Stimulated activated CD8-positive, alpha-beta memory T cell treated with anti-CD3 and anti-CD28 coated beads, Interleukin-12 subunit alpha, Interleukin-12 subunit beta, amount 100 ng/mL, for 1 hour (primary cell): ENCODE data around the gene CNGA1.
"Not testable (repeated sequence)": the region's sequence is repeated elsewhere in the genome, so short reads cannot be mapped to it uniquely, and the experiment has no call there.

Source experiments
- DNase-seq: peaks from one replicate; pipeline ENCODE4 v3.0.0-alpha.2; 2020; ENCODE audit warnings: low read depth

The CNGA1 gene

DNA sequence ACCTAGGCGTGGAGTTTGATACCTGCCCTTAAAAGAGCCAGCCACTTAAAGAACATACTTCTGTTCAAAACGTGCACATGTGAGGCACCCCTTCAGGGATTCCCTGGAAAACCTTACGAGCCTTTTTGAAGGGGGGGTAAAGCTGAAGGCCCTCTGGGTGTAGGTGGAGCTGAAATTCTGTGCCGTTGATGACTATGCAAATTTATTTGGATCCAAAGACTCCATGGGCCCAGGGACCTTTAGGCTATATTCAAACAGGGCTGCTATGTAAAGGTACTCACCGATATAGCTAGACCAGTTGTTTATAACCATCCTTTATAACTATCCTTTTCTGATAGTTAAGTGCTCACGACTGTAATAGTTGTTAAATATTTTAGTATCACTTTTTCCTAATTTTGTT is 61.8 kb downstream of the CNGA1 start:
- DNase-seq = no peak

DNA sequence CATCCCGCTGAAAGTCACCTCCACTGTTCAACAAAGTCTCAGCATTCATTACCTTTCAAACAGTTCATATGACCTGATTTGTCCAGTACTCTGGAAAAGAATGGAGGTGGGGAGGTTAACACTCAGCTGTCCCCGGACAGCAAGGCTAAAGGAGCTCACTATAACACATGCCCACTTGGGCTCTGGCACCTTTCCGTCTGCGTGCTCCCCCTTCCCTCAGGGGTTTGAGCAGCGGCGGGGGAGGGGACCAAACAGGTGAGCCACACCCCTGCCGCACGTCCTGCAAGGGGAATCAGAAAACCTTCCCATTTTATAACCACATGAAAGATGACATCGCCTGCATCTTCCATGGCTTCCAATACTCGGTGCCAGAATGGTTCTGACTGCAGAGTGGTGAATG is 62.2 kb downstream of the CNGA1 start:
- no peak for DNase-seq

DNA sequence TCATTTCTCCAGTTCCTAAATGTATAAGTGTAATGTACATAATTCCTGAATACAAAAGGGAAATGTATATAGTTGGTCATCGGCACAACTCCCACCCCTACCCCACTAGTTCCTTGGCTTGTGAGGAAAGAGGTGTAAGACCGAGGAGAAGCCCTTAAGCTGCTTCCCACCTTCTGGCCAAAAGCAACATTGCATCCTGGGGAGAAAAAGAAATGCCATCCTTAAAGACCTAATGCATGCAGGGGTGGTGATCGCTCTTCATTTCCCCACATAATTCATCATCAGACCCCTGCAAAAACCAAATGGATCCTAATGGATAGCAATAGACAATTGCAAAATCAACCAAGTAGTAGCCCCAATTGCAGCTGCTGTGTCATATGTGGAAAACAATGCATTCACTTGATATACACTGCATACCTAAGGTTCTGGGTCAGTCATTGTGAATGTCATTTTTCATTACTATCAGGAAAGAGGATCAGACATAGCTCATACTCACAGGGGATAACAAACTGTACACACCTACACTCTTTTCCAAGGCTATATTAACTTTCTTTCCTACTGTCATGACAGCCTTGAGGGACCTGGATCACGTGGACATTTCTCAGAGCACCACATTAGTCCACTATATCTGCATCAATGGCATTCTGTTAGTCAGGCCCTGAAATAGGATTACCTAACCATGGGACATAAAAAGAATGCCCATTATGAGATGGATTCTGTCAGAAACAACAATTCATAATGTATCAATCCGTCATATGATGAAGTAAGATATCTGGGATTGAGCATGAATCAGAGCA is 70.4 kb downstream of the CNGA1 start:
- DNase-seq = no peak

DNA sequence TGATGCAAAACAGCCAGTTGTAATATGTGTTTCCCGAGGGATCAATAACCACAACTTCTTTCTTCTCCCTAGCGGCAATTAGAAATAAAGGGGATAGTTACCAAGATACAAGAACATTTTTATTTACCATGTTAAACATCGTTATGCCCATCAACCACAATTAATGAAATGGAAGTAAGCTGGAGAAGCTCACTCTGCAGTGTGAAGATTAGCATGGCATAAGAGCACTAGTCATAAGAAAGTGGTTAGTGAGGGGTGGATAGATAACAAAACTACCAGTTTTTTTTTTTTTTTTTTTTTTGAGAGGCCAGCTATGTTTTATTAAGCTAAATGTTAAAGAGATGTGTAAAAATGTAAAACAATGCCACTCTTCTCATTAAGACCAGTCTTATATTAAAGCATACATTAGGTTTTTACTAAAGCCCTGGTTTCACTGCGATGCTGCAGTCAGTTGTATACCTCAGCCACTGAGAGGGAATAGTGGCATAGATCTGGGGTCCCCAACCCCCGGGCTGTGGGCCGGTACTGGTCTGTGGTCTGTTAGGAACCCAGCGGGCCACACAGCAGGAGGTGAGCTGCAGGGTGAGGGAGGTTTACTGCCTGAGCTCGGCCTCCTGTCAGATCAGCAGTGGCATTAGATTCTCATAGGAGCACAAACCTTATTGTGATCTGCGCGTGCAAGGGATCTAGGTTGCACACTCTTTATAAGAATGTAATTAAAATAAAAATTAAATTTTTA is 74.2 kb downstream of the CNGA1 start:
- no peak for DNase-seq

DNA sequence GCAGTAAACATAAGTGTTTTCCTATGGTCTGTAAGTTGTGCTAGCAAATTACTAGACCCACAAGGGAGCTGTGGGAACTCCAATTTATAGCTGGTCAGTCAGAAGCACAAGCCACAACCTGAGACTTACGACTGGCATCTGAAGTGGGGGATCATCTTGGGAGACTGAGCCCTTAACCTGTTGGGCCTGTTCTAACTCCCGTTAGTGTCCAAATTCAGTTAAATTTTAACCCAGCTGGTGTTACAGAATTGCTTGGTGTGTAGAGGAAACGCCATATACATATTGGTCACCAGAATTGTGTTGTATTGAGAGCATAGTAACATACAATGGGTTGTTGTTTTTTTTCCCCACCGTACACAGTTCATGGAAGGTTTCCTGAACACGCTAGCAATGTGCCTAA is 77.0 kb downstream of the CNGA1 start:
- DNase-seq = no peak

DNA sequence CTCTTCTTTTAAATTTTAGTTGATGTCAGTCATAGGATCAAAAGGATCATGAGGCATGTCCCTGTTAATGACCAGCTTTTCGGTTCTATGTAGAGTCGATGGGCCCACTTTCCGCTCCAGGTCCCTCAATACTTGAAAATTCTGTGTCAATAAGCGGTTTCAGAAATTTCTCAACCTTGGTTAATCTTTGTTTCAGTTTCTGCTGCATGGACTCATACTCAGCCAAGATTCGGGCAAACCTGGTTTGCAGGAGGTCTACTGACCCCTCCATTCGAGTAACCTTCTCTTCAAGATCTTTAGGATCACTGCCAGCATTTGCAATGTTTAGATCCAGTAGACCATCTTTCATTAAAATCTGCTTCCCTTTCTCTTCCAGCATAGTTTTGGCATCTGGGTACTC is 80.1 kb downstream of the CNGA1 start:
- DNase-seq = no peak

DNA sequence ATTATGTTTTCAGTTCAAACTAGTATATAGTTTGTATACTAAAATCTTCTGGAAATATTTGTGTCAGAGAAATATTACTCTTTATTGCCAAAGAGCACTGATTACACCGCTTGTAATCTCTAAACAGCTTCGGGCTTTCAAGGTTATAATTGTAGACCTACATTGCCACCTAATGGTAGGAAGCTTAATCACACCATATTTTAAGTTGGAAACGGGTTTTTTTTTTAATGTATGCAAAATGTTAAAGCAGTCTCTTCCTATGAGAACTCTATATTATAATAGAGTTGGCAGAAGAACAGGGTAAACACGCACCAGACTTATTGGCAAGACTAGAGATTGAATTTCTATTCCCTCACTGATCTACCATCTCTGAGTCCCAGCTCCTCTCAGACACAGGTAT is 82.6 kb downstream of the CNGA1 start:
- no peak for DNase-seq

DNA sequence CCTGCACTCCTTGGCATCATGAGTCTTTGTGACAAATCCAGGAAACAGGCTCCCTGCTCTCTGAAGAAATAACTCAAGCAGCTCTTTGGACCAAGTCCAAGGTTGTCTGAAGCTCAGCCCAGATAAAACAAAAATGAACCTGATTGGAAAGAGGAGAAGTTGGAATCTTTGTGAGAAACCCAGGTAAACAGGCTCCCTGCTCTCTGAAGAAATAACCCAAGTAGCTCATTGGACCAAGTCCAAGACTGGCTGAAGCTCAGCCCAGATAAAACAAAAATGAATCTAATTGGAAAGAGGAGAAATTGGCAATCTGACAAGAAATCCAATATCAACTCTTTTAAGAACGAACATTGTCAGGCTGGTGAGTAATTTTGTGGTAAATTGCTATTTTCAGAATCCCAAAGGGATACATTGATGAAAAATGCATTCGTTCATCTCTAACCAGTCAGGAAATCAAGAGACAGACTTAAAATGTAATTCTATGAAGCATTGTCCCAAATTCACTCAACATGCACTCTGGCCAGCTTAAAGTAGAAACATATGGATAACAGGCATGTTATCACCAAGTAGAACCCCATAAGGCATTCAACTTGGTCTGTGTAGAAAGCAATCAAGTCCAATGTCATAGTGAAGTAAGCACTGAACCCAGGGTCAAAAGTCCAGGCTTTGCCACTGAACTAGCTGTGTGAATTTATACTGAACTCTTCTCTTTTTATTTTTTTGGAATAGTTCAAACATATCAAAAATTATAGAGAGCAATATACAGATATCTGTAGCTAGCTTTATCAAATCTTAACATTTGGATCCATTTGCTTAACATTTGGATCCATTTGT is 85.3 kb downstream of the CNGA1 start:
- no peak for DNase-seq

DNA sequence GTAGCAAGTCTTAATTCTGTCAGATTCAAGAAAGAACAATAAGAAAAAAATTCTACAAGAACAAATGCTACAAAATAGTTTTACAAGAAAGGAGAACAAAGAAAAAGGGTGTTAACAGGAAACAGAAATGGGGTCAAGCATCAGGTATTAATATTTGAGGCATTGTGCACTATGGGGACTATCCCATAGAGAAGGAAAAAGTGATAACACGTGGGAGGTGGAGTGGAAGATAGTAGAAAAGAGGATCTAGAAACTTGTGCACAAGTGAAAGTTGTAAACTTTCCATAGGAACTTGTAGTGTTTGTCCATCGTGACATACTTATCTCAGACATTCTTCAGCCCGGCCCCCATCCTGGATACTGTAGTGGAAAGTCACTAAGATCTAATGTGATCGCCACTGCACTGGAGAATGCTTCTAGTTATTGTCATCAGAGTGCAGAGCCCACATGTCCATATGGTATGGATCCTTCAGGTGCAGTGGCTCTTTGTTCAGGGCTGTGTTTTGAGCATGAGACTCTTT is 86.7 kb downstream of the CNGA1 start:
- no peak for DNase-seq

DNA sequence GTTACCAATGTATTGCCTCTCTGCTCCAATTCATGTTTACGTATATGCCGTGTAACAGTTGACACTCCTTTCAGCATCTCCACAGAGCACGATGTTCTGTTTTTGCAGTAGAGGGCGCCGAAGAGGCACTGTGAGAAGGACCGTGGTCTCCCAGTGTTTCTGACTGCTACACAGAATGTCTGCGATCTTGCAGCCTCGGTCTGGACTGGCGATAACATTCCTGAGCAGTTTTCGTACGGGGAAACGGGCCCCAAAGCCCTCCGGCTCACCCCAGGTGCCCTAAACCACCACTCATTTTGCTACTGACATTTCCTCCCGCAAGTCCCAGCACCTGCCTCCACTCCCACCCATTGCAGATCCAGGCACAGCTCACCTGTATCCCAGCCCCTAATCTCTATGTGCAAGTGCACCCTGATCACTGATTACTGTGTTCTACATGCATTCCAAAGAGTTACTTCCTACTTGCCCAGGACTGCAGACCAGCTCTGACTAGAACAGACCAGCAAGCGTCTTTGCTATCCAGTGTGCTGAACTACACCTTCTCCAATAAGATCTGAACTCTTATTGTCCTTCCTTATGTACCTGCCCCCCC is 89.7 kb downstream of the CNGA1 start:
- peak; percentile 12 for DNase-seq

DNA sequence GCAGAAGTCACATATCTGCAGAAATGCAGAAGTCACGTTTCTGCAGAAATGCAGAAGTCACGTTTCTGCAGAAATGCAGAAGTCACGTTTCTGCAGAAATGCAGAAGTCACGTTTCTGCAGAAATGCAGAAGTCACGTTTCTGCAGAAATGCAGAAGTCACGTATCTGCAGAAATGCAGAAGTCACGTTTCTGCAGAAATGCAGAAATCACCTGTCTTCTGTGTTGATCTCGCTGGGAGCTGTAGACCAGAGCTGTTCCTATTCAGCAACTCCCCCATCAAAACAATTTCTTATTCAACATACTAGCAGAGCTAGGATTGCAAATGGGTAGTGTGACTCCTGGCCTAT is 93.2 kb downstream of the CNGA1 start:
- not testable (repeated sequence) for DNase-seq

DNA sequence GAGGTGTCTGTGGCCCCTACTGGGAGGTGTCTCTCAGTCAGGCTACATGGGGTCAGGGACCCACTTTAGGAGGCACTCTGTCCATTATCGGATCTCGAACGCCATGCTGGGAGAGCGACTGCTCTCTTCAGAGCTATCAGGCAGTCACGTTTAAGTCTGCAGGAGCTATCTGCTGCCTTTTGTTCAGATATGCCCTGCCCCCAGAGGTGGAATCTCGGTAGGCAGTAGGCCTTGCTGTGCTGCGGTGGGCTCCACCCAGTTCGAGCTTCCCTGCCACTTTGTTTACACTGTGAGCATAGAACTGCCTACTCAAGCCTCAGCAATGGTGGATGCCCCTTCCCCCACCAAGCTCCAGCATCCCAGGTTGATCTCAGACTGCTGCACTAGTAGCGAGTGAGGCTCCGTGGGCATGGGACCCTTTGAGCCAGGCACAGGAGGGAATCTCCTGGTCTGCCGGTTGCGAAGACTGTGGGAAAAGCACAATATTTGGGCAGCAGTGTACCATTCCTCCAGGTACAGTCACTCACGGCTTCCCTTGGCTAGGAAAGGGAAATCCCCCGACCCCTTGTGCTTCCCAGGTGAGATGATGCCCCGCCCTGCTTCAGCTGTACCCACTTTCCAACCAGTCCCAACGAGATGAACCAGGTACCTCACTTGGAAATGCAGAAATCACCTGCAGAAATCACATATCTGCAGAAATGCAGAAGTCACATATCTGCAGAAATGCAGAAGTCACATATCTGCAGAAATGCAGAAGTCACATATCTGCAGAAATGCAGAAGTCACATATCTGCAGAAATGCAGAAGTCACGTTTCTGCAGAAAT is 93.8 kb downstream of the CNGA1 start:
- DNase-seq = not testable (repeated sequence)

DNA sequence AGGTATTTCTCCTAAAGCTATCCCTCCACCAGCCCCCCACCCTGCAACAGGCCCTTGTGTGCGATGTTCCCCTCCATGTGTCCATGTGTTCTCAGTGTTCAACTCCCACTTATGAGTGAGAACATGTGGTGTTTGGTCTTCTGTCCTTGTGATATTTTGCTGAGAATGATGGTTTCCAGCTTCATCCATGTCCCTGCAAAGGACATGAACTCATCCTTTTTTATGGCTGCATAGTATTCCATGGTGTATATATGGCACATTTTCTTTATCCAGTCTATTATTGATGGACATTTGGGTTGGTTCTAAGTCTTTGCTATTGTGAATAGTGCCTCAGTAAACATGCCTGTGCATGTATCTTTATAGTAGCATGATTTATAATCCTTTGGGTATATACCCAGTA is 99.3 kb downstream of the CNGA1 start:
- DNase-seq = not testable (repeated sequence)

DNA sequence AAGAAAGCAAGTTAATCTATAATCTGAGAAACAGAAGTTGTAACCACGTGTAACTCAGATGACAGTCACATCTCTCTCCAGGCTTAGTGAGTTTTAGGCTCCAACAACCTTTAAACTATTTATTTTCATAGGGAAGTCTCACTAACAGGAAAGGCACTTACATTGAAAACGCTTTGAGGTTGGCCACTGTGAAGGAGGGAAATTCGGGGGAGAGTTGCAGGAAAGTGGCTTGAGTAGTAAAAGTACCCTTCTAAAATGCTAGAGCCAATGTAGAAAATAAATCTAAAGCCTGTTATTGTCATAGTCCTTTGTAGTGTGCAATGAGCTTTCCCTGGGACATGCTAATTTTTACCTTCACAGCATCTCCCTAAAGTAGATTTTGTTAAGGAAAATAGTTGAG is 101.1 kb downstream of the CNGA1 start:
- DNase-seq = no peak

DNA sequence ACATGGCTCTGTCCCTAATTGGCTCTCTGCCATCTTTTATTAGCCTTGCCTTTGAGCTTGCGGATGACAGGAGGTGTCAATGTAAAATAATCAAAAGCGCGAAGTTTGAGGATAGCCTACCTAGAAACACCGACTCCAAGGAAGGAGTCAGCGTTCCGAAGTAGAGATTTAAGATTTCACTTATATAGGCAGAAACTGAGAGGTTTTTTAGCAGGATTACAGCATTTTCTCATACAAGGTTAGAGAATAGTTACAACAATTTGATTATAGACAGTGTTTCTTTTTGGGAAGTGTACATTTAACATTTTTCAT is 101.6 kb downstream of the CNGA1 start:
- no peak for DNase-seq

DNA sequence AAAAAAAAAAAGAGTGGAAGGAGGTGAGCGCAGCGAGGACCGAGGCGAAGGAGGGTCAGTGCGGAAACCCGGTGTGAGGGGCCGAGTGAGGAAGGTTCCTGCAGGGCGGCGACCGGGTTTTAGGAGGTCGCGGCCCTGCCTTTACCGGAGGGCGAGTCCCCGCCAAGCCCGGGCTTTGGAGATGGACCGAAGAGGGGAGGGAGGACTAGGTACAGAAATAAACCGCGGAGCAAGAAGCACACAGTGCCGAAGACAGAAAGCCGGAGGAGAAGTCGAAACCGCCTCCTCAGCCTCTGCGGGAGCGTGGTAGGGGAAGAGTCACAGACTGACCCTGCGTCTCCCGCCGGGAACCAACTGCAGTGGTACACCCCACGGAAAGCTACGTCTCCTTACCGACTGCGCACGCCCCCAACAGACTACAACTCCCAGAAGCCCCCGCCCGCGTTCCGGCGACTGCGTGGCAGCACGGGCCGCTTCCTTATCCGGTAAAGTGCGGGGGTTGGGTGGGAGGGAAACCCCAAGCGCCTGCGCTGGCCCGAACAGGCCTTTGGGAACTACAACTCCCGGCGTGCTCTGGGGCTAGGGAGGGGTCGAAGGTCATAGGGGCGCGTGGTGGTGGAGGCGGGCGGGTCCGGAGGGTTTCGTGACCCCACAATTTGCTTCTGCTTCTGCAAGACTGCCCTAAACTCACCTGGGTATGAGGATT is 102.1 kb downstream of the CNGA1 start, which contains the start of gene NFXL1:
Gene NFXL1, minus strand, starts transcription at position 364 of the 706 bp plus-strand sequence. CDS start 380 bp downstream, outside the sequence.
- DNase-seq = peak; percentile 94

DNA sequence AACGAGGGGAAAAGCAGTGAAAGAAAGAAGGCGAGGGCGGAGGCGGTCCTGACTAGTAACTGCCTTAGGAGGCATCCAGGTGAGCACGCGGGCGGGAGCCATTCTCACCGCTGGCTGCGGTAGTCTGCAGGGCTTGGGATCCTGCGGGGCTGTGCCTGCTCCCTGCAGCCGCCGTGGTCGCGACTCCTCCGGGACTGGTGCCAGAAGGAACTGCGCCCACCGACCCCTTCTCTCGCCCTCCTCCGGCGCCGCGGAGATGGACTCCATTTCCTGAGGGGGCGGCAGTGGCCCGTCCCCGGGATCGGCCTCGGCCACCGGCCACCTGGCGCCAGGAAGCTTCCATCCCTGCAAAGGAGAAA is 102.6 kb downstream of the CNGA1 start:
- DNase-seq = no peak

DNA sequence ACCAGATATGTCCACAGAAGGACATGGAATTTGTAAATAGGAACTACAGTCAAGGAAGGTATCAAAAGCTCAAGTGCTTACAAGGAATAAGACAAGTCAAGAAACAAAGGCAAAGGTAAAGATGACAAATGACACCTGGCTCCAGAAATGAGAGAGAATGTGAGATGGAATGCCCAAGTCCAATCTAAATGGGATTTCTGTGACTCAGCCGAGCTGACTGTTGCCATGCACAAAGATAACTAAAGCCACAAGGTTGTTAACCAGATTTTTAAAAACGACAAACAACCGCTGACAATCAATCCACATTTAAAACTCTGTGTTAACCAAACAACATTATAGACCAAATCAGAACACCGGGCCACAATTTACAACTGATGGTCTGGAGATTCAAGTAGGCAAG is 103.2 kb downstream of the CNGA1 start:
- no peak for DNase-seq

DNA sequence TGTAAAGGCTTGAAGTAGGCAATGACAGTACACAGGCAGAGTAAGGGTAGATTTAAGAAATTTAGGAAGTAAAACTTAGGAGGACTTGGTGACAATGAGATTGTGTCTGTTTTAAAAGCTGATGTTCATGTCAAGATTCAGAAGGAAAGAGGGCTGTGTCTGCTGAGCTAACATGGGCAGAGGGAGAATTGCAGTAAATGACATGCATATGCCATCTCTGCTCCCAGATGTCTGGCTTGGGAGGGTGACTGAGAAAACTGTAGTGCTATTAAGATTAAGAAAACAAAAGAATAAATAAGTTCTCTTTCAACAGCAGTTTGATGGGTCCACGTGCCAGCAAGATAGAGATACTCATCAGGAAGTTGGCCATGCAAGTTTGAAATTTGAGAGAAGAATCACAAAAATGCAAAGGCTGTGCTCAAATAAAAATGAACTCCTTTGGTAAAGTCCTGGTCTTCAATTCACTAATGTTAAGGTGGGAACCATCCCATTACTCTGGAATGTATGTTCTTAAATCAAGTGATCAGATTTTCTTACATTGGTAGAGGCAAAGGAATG is 109.3 kb downstream of the CNGA1 start:
- no peak for DNase-seq

DNA sequence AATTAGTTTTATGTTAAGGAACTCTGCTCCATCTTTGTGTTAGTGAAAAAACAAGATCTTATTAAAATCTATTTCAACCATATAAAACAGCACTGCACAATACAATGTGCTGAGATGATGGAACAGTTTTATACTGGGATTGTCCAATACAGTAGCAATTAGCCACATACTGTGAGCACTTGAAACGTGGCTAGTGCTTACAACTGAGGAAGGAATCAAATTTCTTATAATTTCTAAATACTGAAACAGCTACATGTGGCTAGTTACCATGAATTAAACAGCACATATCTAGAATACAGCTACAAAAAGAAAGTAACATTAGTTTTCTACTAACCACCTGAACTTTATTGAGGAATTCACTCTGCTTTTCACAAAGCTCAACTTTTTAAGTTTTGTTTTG is 116.8 kb downstream of the CNGA1 start:
- no peak for DNase-seq
